Karpas-422 (cell line): ENCODE results near the gene UPP1. TPM values are rescaled to one million over a fixed set of nuclear protein-coding genes. Genes with fewer than 3 reads are reported as not detected.

Source experiments
- DNase-seq: peaks from one replicate; pipeline ENCODE4 v3.0.0-alpha.2; 2015
- H2AFZ ChIP-seq: fragments of 200-600 bp; sonication (generic); 2 replicates; pipeline ENCODE4 v1.6.1; 2014; ENCODE audit warnings: antibody characterized with exemption, low read length, mixed read lengths
- H3K27ac ChIP-seq: fragments of 200-600 bp; sonication (generic); 2 replicates; pipeline ENCODE4 v1.5.1; 2014; ENCODE audit warnings: mild to moderate bottlenecking, low read length, moderate library complexity
- H3K27me3 ChIP-seq: fragments of 200-600 bp; sonication (generic); 2 replicates; pipeline ENCODE4 v1.6.1; 2014; ENCODE audit warnings: low read length, mixed read lengths
- H3K36me3 ChIP-seq: fragments of 200-600 bp; sonication (generic); 2 replicates; pipeline ENCODE4 v1.6.1; 2014; ENCODE audit warnings: low read length, mixed read lengths; ENCODE audit not compliant: insufficient read depth
- H3K4me1 ChIP-seq: fragments of 200-600 bp; sonication (generic); 2 replicates; pipeline ENCODE4 v1.6.1; 2014; ENCODE audit warnings: mild to moderate bottlenecking, low read length, mixed read lengths
- H3K4me2 ChIP-seq: fragments of 200-600 bp; sonication (generic); 2 replicates; pipeline ENCODE4 v1.6.1; 2014; ENCODE audit warnings: low read length, low read depth, mild to moderate bottlenecking; ENCODE audit not compliant: poor library complexity, severe bottlenecking
- H3K4me3 ChIP-seq: fragments of 200-600 bp; sonication (generic); 2 replicates; pipeline ENCODE4 v1.5.1; 2014; ENCODE audit warnings: mild to moderate bottlenecking, antibody characterized with exemption, low read length, mixed read lengths
- H3K79me2 ChIP-seq: fragments of 200-600 bp; sonication (generic); 2 replicates; pipeline ENCODE4 v1.6.1; 2014; ENCODE audit warnings: mild to moderate bottlenecking, low read length, mixed read lengths
- H3K9ac ChIP-seq: fragments of 200-600 bp; sonication (generic); 2 replicates; pipeline ENCODE4 v1.6.0; 2014; ENCODE audit warnings: low read length
- H3K9me2 ChIP-seq: fragments of 200-600 bp; sonication (generic), shearing (Covaris generic); replicated peaks from 2 replicates; pipeline ENCODE4 v1.6.0; 2014; ENCODE audit warnings: mild to moderate bottlenecking, low read length, moderate library complexity; ENCODE audit not compliant: insufficient read depth
- H3K9me3 ChIP-seq: fragments of 300-700, 200-600 bp; sonication (generic); 2 replicates; pipeline ENCODE4 v1.6.1; 2014; ENCODE audit warnings: low read length, mixed read lengths
- H4K20me1 ChIP-seq: fragments of 200-600 bp; sonication (generic); 2 replicates; pipeline ENCODE4 v1.6.1; 2014; ENCODE audit warnings: mild to moderate bottlenecking, antibody characterized with exemption, low read length, low read depth; ENCODE audit not compliant: insufficient read depth
- total RNA-seq: library from RNA; depleted of rRNA; stranded (reverse); fragments of >200 nt; shearing (Covaris generic); gene quantifications from 2 replicates; pipeline ENCODE4 v1.2.3, GENCODE V29; 2014; ENCODE audit warnings: low replicate concordance

Gene UPP1
- total RNA-seq, 1 experiment from 2014 or later: 2.0 TPM

DNA sequence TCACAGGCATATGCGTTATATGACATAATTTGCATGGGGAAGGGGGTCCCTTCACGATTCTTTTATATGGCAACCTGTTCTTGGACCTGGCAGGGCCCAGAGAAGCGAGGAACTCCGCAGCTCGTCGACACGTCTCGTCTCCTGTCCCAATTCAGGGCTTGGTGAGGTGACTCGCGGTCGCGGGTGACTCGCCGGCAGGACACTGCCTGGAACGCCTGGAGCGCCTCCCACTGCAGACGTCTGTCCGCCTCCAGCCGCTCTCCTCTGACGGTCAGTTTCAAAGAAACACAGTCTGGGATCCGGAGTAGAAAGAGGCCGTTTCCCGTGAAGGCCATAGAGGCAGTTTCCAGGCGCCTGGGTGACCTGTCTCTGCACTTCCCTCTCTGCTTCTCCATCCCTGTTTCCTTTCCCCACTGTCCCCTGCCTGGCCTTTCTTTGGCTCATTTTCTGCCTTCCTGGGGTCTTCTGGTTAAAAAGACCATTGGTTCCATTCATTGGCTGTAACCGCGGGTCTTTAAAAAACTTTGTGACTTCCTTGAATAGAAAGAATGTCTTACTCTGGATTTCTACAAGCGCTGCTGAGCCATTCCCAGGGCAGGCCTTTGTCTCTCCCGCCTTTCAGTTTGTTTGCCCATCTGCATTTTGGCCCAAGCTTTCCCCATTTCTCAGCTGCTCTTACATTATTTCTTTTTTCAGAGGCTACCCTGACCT, 1.2 kb downstream of the UPP1 start:
- H3K36me3 ChIP-seq: no peaks in the 10 kb centered on the region
- H3K27me3 ChIP-seq: no peaks in the 10 kb centered on the region
- no peaks in the 10 kb centered on the region for H3K9me3 ChIP-seq
- no peak overlapping the region for H3K27ac ChIP-seq
- no peak overlapping the region for H3K4me2 ChIP-seq
- H3K79me2 ChIP-seq: no peaks in the 10 kb centered on the region
- no peaks in the 10 kb centered on the region for H4K20me1 ChIP-seq
- H3K9me2 ChIP-seq: no peaks in the 10 kb centered on the region
- DNase-seq: no peak
- H3K4me1 ChIP-seq: peaks cover 39% of the 10 kb centered on the region
- no peak overlapping the region for H2AFZ ChIP-seq
- no peak overlapping the region for H3K9ac ChIP-seq
- no peak overlapping the region for H3K4me3 ChIP-seq

DNA sequence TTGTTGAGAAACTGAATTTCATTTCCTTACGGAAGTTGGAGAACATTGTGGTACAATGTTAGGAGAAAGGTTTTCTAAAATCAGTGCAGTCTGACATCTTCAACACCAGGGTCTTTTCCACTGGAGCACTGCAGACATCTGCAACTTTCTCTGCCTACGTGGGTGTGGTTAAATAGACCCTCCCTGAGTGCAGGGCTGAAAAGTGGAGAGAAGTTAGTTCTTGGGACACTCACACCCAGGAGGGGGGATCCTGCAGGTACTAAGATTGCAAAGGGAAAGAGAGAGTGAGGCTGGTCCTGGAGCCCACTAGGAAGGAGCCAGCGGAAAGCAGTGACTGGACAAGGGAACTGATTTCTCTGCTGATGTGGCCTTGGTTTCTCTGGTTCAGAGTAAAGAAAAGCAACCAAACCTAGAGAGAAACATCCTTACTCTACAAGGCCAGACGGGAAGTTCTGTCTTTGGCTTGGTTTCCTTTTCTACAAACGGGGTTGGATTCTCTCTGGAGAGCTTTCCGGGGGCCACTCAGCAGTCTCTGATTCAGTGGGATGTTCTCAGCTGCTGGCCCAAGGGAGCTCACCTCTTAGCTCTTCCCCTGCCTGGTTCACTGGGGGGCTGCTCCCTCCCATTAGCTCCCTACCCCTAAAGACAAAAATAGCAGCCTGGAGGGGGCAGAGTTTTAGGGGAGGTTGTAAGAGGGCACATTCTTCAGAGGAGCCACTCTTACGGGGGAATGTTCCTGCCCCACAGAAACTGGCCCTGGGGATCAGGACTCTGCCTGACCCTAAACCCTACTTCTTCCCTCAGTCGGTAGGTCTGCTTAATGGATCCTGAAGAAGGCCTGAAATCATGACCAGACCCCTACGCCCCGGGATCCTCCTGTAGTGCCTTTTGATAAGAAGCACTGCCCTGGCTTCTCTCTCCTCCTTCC, 2.7 kb downstream of the UPP1 start:
- H3K9ac ChIP-seq: no peak overlapping the region
- no peaks in the 10 kb centered on the region for H3K9me2 ChIP-seq
- no peak overlapping the region for H3K4me3 ChIP-seq
- H2AFZ ChIP-seq: no peak overlapping the region
- H3K27ac ChIP-seq: no peak overlapping the region
- peaks cover 24% of the 10 kb centered on the region for H3K4me1 ChIP-seq
- H3K27me3 ChIP-seq: no peaks in the 10 kb centered on the region
- no peaks in the 10 kb centered on the region for H3K9me3 ChIP-seq
- H3K79me2 ChIP-seq: no peaks in the 10 kb centered on the region
- DNase-seq: no peak
- no peaks in the 10 kb centered on the region for H3K36me3 ChIP-seq
- H3K4me2 ChIP-seq: no peak overlapping the region
- no peaks in the 10 kb centered on the region for H4K20me1 ChIP-seq

DNA sequence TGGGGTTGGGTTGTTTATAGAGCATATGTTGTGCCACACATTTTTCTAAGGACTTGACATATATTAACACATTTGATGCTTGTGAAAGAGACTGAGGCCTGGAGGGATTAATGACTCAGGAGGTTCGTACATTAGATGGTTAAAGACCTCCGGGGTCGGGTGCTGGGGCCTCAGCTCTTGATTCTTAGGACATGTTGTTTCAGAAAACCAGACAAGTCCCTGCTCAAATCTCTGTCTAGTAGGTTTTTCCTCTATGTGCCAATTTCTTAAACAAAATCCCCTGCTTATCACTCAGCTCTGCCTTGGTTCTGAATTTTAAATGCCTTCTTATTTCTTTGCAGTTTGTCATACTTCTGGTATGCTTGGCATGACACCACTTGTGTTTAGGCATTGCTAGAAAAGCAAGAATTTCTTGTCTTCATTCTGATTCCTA, 5.8 kb downstream of the UPP1 start:
- Histone ChIP-seq H3K9ac (no peak overlapping the region), H3K9me2 (no peaks in the 10 kb centered on the region), H3K27me3 (no peaks in the 10 kb centered on the region), H3K9me3 (no peaks in the 10 kb centered on the region), H2AFZ (no peak overlapping the region), H3K4me3 (no peak overlapping the region), H3K79me2 (no peaks in the 10 kb centered on the region), H4K20me1 (no peaks in the 10 kb centered on the region), H3K27ac (no peak overlapping the region), H3K36me3 (no peaks in the 10 kb centered on the region), H3K4me1 (no peaks in the 10 kb centered on the region; the same call in 1 of the 2 replicates), H3K4me2 (no peak overlapping the region)
- DNase-seq: no peak

DNA sequence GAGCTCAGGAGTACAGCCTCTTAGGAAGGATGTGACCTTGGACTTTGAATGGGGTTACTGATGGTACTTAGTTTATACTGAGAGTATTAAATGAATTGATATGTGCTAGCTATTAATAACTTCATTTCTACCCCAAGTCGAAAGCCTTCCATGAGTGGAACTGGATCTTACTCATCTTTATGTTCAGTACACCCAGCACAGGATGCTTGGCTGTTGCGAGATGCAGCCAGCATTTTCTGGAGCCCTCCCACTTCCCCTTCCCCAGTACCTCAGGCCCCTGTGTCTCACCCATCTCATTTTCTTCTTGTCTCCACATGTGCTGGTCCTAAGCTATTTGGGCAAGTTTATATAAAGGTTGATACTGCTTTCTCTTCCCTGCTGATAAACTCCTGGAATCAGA, 7.2 kb downstream of the UPP1 start:
- no peak for DNase-seq
- H3K27ac ChIP-seq: no peak overlapping the region
- no peaks in the 10 kb centered on the region for H4K20me1 ChIP-seq
- H3K9me2 ChIP-seq: no peaks in the 10 kb centered on the region
- no peaks in the 10 kb centered on the region for H3K36me3 ChIP-seq
- H3K79me2 ChIP-seq: no peaks in the 10 kb centered on the region
- H3K27me3 ChIP-seq: no peaks in the 10 kb centered on the region
- H3K9me3 ChIP-seq: no peaks in the 10 kb centered on the region
- no peak overlapping the region for H2AFZ ChIP-seq
- no peak overlapping the region for H3K9ac ChIP-seq
- no peaks in the 10 kb centered on the region for H3K4me1 ChIP-seq
- H3K4me3 ChIP-seq: no peak overlapping the region
- no peak overlapping the region for H3K4me2 ChIP-seq

DNA sequence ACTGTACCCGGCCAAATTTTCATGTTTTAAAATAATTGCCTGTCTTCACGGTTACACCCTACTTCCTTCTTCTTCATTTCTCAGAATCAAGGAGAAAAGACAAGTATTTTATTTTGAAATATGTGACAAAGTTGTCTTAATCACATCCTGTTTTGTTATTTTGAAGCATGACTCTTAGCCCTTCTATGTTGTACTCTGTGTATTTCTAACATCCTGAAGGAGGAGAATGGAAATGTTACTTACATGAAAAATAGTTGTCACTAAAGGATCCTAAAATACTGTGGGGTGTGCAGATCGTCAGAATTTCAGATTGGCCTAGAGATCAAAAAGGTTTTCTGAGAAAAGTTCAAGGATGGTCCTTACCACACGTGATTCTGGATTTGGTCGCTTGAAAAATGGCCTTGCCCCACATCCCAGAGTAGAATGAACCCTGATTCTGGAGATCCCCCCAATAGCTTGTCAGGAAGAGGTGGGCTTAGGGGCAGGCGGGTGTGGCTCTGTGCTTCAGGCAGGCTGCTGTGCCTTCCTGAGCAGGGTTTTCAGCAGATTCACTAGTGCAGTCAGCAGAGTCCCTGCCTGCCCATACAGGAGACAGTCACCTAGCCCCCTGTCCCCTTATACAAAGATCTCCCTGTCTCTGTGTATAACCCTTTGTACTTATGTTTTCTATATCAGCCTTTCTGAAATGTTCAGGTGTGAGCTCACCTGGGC, 8.6 kb downstream of the UPP1 start:
- no peak overlapping the region for H3K4me3 ChIP-seq

DNA sequence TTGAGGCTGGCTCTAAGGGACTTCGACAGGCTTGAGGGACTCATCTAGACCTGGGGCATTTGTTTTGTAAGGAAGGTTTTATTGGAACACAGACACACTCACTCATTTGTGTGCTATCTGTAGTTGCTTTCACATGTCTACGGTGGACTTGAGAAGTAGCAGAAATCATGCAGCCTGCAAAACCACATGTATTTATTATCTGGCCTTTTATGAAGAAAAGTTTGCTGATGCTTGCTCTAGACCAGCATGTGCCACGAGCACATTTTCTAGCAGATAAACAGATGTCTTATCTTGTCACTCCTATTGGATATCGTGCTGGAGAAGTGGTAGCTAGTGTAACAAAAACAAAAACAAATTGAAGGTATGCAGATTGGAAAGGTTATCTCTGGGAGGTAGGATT, 9.8 kb downstream of the UPP1 start:
- H3K9me2 ChIP-seq: no peaks in the 10 kb centered on the region
- H3K4me3 ChIP-seq: no peak overlapping the region
- DNase-seq: no peak
- no peak overlapping the region for H2AFZ ChIP-seq
- no peaks in the 10 kb centered on the region for H3K36me3 ChIP-seq
- H3K9ac ChIP-seq: no peak overlapping the region
- no peaks in the 10 kb centered on the region for H3K4me1 ChIP-seq
- no peaks in the 10 kb centered on the region for H3K27me3 ChIP-seq
- no peak overlapping the region for H3K4me2 ChIP-seq
- no peaks in the 10 kb centered on the region for H3K79me2 ChIP-seq
- no peaks in the 10 kb centered on the region for H3K9me3 ChIP-seq
- H4K20me1 ChIP-seq: no peaks in the 10 kb centered on the region
- H3K27ac ChIP-seq: no peak overlapping the region

More for the DNA sequence above, 8.6 kb downstream of the UPP1 start:
- Histone ChIP-seq H3K4me2 (no peak overlapping the region), H3K36me3 (no peaks in the 10 kb centered on the region), H3K9ac (no peak overlapping the region), H3K4me1 (no peaks in the 10 kb centered on the region), H3K27ac (no peak overlapping the region), H3K27me3 (no peaks in the 10 kb centered on the region), H3K79me2 (no peaks in the 10 kb centered on the region), H2AFZ (no peak overlapping the region), H3K9me3 (no peaks in the 10 kb centered on the region), H4K20me1 (no peaks in the 10 kb centered on the region), H3K9me2 (no peaks in the 10 kb centered on the region)
- DNase-seq: no peak

DNA sequence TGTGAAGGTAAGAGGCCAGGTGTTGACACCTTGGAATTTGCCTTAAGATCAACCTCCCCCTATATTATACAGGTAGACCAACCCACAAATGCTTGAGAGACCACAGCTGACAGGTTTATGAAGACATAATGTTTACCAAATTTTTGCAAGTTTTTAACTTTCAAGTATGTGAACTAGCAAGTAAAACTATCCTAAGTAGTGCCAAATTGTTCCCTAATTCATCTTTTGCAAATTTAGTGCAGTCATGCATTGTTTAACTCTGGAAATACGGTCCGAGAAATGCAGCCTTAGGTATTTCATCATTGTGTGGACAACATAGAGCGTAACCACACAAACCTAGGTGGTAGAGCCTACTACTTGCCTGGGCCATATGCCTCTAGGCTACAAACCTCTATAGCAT, 10.7 kb downstream of the UPP1 start:
- Histone ChIP-seq H3K4me3 (no peak overlapping the region), H3K27me3 (no peaks in the 10 kb centered on the region), H4K20me1 (no peaks in the 10 kb centered on the region), H3K9ac (no peak overlapping the region), H3K9me3 (no peaks in the 10 kb centered on the region), H3K9me2 (no peaks in the 10 kb centered on the region), H3K27ac (no peak overlapping the region), H3K4me2 (no peak overlapping the region), H2AFZ (no peak overlapping the region), H3K79me2 (no peaks in the 10 kb centered on the region), H3K36me3 (no peaks in the 10 kb centered on the region), H3K4me1 (no peaks in the 10 kb centered on the region)
- DNase-seq: no peak

DNA sequence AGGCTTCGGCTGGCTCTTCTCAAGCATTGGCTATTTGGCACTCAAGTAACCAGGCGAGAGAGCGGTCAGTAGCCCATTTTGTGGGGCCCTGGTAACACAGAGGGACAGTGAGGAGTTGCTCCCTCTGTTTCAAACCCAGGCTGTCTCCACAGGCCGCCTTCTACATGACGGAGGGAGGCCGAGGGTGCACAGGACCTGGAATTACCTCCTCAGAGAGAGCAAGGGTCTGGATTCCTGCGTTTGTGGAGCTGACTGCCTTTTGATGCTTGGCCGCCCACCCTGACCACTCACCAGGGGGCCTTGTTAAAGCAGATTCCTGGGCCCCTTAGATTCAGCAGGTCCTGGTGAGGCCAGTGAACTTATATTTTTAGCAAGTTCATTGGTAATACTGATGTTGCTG, 12.3 kb downstream of the UPP1 start:
- Histone ChIP-seq H3K79me2 (no peaks in the 10 kb centered on the region), H3K4me2 (no peak overlapping the region), H3K9me3 (no peaks in the 10 kb centered on the region), H2AFZ (no peak overlapping the region), H3K36me3 (no peaks in the 10 kb centered on the region), H3K9ac (no peak overlapping the region), H3K27ac (no peak overlapping the region), H3K4me3 (no peak overlapping the region), H3K9me2 (no peaks in the 10 kb centered on the region), H3K27me3 (no peaks in the 10 kb centered on the region), H3K4me1 (no peaks in the 10 kb centered on the region), H4K20me1 (no peaks in the 10 kb centered on the region)
- DNase-seq: no peak
